ENCODE measurements around the gene OTOP3. TPM values are rescaled to one million over a fixed set of nuclear protein-coding genes. Genes with fewer than 3 reads are reported as not detected.

Gene OTOP3
- total RNA-seq, 1 experiment from 2014 or later = not detected

- ChIA-PET CTCF (interaction anchor here (0.5 to 1.0 kb wide), 5 partner anchors 13 to 112 kb away, joined by 3 to 7 read pairs (median 4); no protein-coding TSS in a partner anchor), POLR2A (ENCODE audit: unreplicated experiment) (no interaction called here)
- no peak overlapping the region for H3K9ac ChIP-seq (ENCODE audit: low read length)
- H3K27me3 ChIP-seq (ENCODE audit: low read length) = peaks cover 31% of the 10 kb centered on the region
- no TSS peak for BruUV-seq (replicated peaks)
- no peaks in the 10 kb centered on the region for H3K9me2 ChIP-seq (replicated peaks; ENCODE audit: low read length)
- peak; percentile 88 for ATAC-seq
- no peaks in the 10 kb centered on the region; the same call in 1 of the 2 replicates for H3K4me1 ChIP-seq (ENCODE audit: insufficient read depth, low read length)
- peak; percentile 80 for DNase-seq
- H3F3A ChIP-seq (ENCODE audit: low read length, unreplicated experiment) = no peaks in the 10 kb centered on the region
- no peak overlapping the region for H3K27ac ChIP-seq (ENCODE audit: low read length)
- no peaks in the 10 kb centered on the region for H4K20me1 ChIP-seq (ENCODE audit: low read length)
- H3K36me3 ChIP-seq (ENCODE audit: low read depth, low read length) = no peaks in the 10 kb centered on the region
- no peaks in the 10 kb centered on the region for H3K9me3 ChIP-seq (ENCODE audit: low read length)
- H3K4me2 ChIP-seq (ENCODE audit: low read length) = peak overlapping the region; percentile 92
- H2AFZ ChIP-seq (ENCODE audit: low read length) = peak overlapping the region; percentile 84
- intact Hi-C loops (cut with micrococcal nuclease) = loop anchor here (1.0 kb wide), 2 partner anchors 21 to 35 kb away; no protein-coding TSS in a partner anchor
- H3K4me3 ChIP-seq (ENCODE audit: low read length) = peak overlapping the region; percentile 63
- no peak for TF ChIP-seq EZH2phosphoT487 (IDR thresholded peaks at IDR 0.05; ENCODE audit: borderline replicate concordance, low read length)
- peak; percentile 88 for TF ChIP-seq CTCF (conservative IDR thresholded peaks at IDR 0.05; ENCODE audit: low read depth, low read length)
- no peaks in the 10 kb centered on the region for H3K79me2 ChIP-seq (ENCODE audit: low read length)
Observed at GRCh38 chr17:74923538-74924249, 12.0 kb upstream of the OTOP3 start.

- no TSS peak for BruUV-seq (replicated peaks)
- Histone ChIP-seq H3K4me2 (ENCODE audit: low read length) (peak within 1 kb of the TSS; percentile 92), H3F3A (ENCODE audit: low read length, unreplicated experiment) (no peaks in the 10 kb centered on the region), H3K9ac (ENCODE audit: low read length) (no peak within 1 kb of the TSS), H3K27ac (ENCODE audit: low read length) (no peak within 1 kb of the TSS), H3K9me3 (ENCODE audit: low read length) (no peaks in the 10 kb centered on the region), H3K4me3 (ENCODE audit: low read length) (peak within 1 kb of the TSS; percentile 63), H3K9me2 (replicated peaks; ENCODE audit: low read length) (no peaks in the 10 kb centered on the region), H3K4me1 (ENCODE audit: insufficient read depth, low read length) (no peaks in the 10 kb centered on the region; the same call in 1 of the 2 replicates), H3K36me3 (ENCODE audit: low read depth, low read length) (no peaks in the 10 kb centered on the region), H4K20me1 (ENCODE audit: low read length) (no peaks in the 10 kb centered on the region), H3K27me3 (ENCODE audit: low read length) (peaks cover 31% of the 10 kb centered on the region), H3K79me2 (ENCODE audit: low read length) (no peaks in the 10 kb centered on the region), H2AFZ (ENCODE audit: low read length) (peak within 1 kb of the TSS; percentile 84)
- ChIA-PET CTCF (interaction anchor here (0.5 to 1.0 kb wide), 4 partner anchors 13 to 49 kb away, joined by 3 to 7 read pairs (median 4); no protein-coding TSS in a partner anchor), POLR2A (ENCODE audit: unreplicated experiment) (no interaction called here)
- intact Hi-C loops (cut with micrococcal nuclease) = no loop called here
- DNase-seq = no peak
- no peak for ATAC-seq
- TF ChIP-seq CTCF (conservative IDR thresholded peaks at IDR 0.05; ENCODE audit: low read depth, low read length) = no peak
- TF ChIP-seq EZH2 (IDR thresholded peaks at IDR 0.05; ENCODE audit: low read length, unreplicated experiment) = no peak
- no peak for TF ChIP-seq EZH2phosphoT487 (IDR thresholded peaks at IDR 0.05; ENCODE audit: borderline replicate concordance, low read length)
Observed at GRCh38 chr17:74924250-74924948, 11.3 kb upstream of the OTOP3 start, which contains the start of gene OTOP2. OTOP2 (plus strand) TSS chr17:74924273; CDS start chr17:74924633, 360 bp downstream.

All from PC-3 (cell line).